Measurements from ENCODE around the gene MCTP2.

DNA sequence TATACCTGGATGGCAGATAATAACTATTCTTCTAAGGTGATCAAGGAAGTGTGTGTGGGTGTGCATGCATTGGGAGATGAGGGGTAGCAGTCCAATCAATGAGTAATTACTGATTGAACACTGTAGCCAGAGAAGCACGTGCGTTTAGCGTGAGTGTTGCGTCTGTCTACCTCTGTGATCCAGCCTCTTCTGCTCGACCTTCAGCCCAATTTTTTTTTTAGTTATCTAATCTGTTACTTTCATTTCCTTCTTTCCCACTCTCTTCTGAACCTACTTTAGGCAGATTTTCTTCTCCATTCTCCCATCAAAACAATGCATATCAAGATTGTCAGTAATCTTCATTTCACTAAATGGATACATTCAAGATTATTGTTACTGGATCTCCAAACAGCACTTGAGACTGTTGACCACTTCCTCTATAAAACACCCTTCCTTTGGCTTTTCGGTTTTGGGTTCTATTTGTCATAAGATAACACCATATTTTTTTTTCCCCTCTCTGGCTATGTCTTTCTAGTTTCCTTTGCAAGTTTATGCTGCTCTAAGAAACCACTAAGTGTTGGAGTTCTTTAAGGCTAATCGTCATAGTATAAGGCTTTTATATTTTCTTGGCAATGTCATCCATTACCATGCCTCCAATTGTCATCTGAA is 41.0 kb downstream of the MCTP2 start:
- TF ChIP-seq, protein P1, sequence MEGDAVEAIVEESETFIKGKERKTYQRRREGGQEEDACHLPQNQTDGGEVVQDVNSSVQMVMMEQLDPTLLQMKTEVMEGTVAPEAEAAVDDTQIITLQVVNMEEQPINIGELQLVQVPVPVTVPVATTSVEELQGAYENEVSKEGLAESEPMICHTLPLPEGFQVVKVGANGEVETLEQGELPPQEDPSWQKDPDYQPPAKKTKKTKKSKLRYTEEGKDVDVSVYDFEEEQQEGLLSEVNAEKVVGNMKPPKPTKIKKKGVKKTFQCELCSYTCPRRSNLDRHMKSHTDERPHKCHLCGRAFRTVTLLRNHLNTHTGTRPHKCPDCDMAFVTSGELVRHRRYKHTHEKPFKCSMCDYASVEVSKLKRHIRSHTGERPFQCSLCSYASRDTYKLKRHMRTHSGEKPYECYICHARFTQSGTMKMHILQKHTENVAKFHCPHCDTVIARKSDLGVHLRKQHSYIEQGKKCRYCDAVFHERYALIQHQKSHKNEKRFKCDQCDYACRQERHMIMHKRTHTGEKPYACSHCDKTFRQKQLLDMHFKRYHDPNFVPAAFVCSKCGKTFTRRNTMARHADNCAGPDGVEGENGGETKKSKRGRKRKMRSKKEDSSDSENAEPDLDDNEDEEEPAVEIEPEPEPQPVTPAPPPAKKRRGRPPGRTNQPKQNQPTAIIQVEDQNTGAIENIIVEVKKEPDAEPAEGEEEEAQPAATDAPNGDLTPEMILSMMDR (IDR thresholded peaks at IDR 0.05 in 4 of 5, conservative IDR thresholded peaks at IDR 0.05 in 1 of 5), result no peak
- TF ChIP-seq POLR2A (IDR thresholded peaks at IDR 0.05), result no peak

All from gastrocnemius medialis (tissue), 4 donors.